GM12864 (cell line): ENCODE data around the gene TSG101.

ENCODE experiments used
- DNase-seq: peaks from one replicate; pipeline ENCODE4 v3.0.0-alpha.2; 2011; ENCODE audit warnings: low read depth
- H3K4me3 ChIP-seq: 2 replicates; pipeline ENCODE4 v1.5.1; 2011; ENCODE audit warnings: mild to moderate bottlenecking, low read depth, low read length, control low read depth
- CTCF ChIP-seq: IDR thresholded peaks from 2 replicates; pipeline ENCODE4 v1.5.1; 2011; ENCODE audit warnings: low read depth, mild to moderate bottlenecking, moderate library complexity, low read length, control low read depth, inconsistent platforms; ENCODE audit errors: missing control alignments

Gene TSG101

GRCh38 chr11:18495703-18496102 is 31.0 kb downstream of the TSG101 start:
- DNase-seq: no peak
- TF ChIP-seq CTCF: no peak
- H3K4me3 ChIP-seq: no peak overlapping the region

GRCh38 chr11:18495271-18495670 is 31.5 kb downstream of the TSG101 start:
- H3K4me3 ChIP-seq: no peak overlapping the region

GRCh38 chr11:18493310-18493709 is 33.4 kb downstream of the TSG101 start:
- no peak for DNase-seq
- no peak overlapping the region for H3K4me3 ChIP-seq
- TF ChIP-seq CTCF: no peak

More at GRCh38 chr11:18495271-18495670, 31.5 kb downstream of the TSG101 start:
- TF ChIP-seq CTCF: no peak
- DNase-seq: no peak

- no peak for DNase-seq
These were observed 33.9 kb downstream of the TSG101 start for GRCh38 chr11:18492888-18493287.

GRCh38 chr11:18491924-18492323 is 34.8 kb downstream of the TSG101 start:
- no peak for DNase-seq
- no peak for TF ChIP-seq CTCF
- H3K4me3 ChIP-seq: no peak overlapping the region

More at GRCh38 chr11:18492888-18493287, 33.9 kb downstream of the TSG101 start:
- TF ChIP-seq CTCF: no peak
- no peak overlapping the region for H3K4me3 ChIP-seq

GRCh38 chr11:18490736-18491485 is 35.8 kb downstream of the TSG101 start:
- no peak for TF ChIP-seq CTCF
- no peak for DNase-seq

GRCh38 chr11:18490319-18490718 is 36.4 kb downstream of the TSG101 start:
- no peak overlapping the region for H3K4me3 ChIP-seq
- DNase-seq: no peak

More at GRCh38 chr11:18490736-18491485, 35.8 kb downstream of the TSG101 start:
- H3K4me3 ChIP-seq: no peak overlapping the region

More at GRCh38 chr11:18490319-18490718, 36.4 kb downstream of the TSG101 start:
- no peak for TF ChIP-seq CTCF
